Measurements from ENCODE around the gene L3HYPDH. TPM values are rescaled to one million over a fixed set of nuclear protein-coding genes. Genes with fewer than 3 reads are reported as not detected.

The L3HYPDH gene
- total RNA-seq, 2 donors from 2014 or later, result 69.0 to 74.9 TPM

- peak; percentile 90 for TF ChIP-seq CTCF (IDR thresholded peaks at IDR 0.05)
- H3K4me1 ChIP-seq (ENCODE audit: control insufficient read depth in 1 of 2, low read depth in 2 of 2), result no peaks in the 10 kb centered on the region
- H3K4me3 ChIP-seq, result no peak overlapping the region
- H3K9me3 ChIP-seq, result no peaks in the 10 kb centered on the region
- no peaks in the 10 kb centered on the region for H3K27me3 ChIP-seq (replicated peaks; ENCODE audit: insufficient read depth)
- no peak overlapping the region for H3K27ac ChIP-seq
- ATAC-seq (ENCODE audit: insufficient number of reproducible peaks, low FRiP score, low read depth) (peak; percentile 51), DNase-seq (ENCODE audit: low spot score) (peak; percentile 4)
- peaks cover 6% of the 10 kb centered on the region for H3K36me3 ChIP-seq
These were observed 23.0 kb upstream of the L3HYPDH start for GRCh38 chr14:59507063-59507751.

GRCh38 chr14:59503256-59503655, 19.0 kb upstream of the L3HYPDH start:
- ATAC-seq (ENCODE audit: insufficient number of reproducible peaks, low FRiP score, low read depth), result no peak
- TF ChIP-seq CTCF (IDR thresholded peaks at IDR 0.05), result no peak
- Histone ChIP-seq H3K9me3 (no peaks in the 10 kb centered on the region), H3K27ac (no peak overlapping the region), H3K36me3 (peaks cover 6% of the 10 kb centered on the region), H3K4me3 (no peak overlapping the region), H3K4me1 (ENCODE audit: control insufficient read depth in 1 of 2, low read depth in 2 of 2) (peaks cover 0 to 5% of the 10 kb centered on the region in 2 donors), H3K27me3 (replicated peaks; ENCODE audit: insufficient read depth) (no peaks in the 10 kb centered on the region)
- no peak for DNase-seq (ENCODE audit: low spot score)

- no peak for TF ChIP-seq CTCF (IDR thresholded peaks at IDR 0.05)
- H3K4me1 ChIP-seq (ENCODE audit: control insufficient read depth in 1 of 2, low read depth in 2 of 2), result peaks cover 0 to 5% of the 10 kb centered on the region in 2 donors
- ATAC-seq (ENCODE audit: insufficient number of reproducible peaks, low FRiP score, low read depth) (no peak), DNase-seq (ENCODE audit: low spot score) (no peak)
- no peak overlapping the region for H3K4me3 ChIP-seq
- H3K36me3 ChIP-seq, result peaks cover 6% of the 10 kb centered on the region
- H3K9me3 ChIP-seq, result no peaks in the 10 kb centered on the region
- H3K27me3 ChIP-seq (replicated peaks; ENCODE audit: insufficient read depth), result no peaks in the 10 kb centered on the region
- H3K27ac ChIP-seq, result no peak overlapping the region
These were observed 16.5 kb upstream of the L3HYPDH start for GRCh38 chr14:59500732-59501131.

GRCh38 chr14:59492384-59492783, 8.2 kb upstream of the L3HYPDH start:
- ATAC-seq (ENCODE audit: insufficient number of reproducible peaks, low FRiP score, low read depth) (no peak), DNase-seq (ENCODE audit: low spot score) (no peak)
- no peaks in the 10 kb centered on the region for H3K27me3 ChIP-seq (replicated peaks; ENCODE audit: insufficient read depth)
- no peak overlapping the region for H3K4me3 ChIP-seq
- no peak for TF ChIP-seq CTCF (IDR thresholded peaks at IDR 0.05)
- no peaks in the 10 kb centered on the region for H3K9me3 ChIP-seq
- no peak overlapping the region for H3K27ac ChIP-seq
- peaks cover 0 to 7% of the 10 kb centered on the region in 2 donors for H3K4me1 ChIP-seq (ENCODE audit: control insufficient read depth in 1 of 2, low read depth in 2 of 2)
- peaks cover 5% of the 10 kb centered on the region for H3K36me3 ChIP-seq

- Histone ChIP-seq H3K9me3 (no peaks in the 10 kb centered on the region), H3K4me3 (no peak overlapping the region), H3K27me3 (replicated peaks; ENCODE audit: insufficient read depth) (no peaks in the 10 kb centered on the region), H3K27ac (no peak overlapping the region), H3K4me1 (ENCODE audit: control insufficient read depth in 1 of 2, low read depth in 2 of 2) (peaks cover 12 to 20% of the 10 kb centered on the region in 2 donors), H3K36me3 (peaks cover 5% of the 10 kb centered on the region)
- no peak for TF ChIP-seq CTCF (IDR thresholded peaks at IDR 0.05)
- DNase-seq (ENCODE audit: low spot score), result no peak
- ATAC-seq (ENCODE audit: insufficient number of reproducible peaks, low FRiP score, low read depth), result no peak
These were observed 6.5 kb upstream of the L3HYPDH start for GRCh38 chr14:59490756-59491155.
